ENCODE measurements around the gene KNCN.

The KNCN gene

GRCh38 chr1:46495778-46496177 lies 55.7 kb downstream of the KNCN start:
- TF ChIP-seq, protein P1, sequence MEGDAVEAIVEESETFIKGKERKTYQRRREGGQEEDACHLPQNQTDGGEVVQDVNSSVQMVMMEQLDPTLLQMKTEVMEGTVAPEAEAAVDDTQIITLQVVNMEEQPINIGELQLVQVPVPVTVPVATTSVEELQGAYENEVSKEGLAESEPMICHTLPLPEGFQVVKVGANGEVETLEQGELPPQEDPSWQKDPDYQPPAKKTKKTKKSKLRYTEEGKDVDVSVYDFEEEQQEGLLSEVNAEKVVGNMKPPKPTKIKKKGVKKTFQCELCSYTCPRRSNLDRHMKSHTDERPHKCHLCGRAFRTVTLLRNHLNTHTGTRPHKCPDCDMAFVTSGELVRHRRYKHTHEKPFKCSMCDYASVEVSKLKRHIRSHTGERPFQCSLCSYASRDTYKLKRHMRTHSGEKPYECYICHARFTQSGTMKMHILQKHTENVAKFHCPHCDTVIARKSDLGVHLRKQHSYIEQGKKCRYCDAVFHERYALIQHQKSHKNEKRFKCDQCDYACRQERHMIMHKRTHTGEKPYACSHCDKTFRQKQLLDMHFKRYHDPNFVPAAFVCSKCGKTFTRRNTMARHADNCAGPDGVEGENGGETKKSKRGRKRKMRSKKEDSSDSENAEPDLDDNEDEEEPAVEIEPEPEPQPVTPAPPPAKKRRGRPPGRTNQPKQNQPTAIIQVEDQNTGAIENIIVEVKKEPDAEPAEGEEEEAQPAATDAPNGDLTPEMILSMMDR (conservative IDR thresholded peaks at IDR 0.05): no peak
- no peak overlapping the region for H3K27ac ChIP-seq
